Measurements from ENCODE around the gene SUSD6. TPM values are rescaled to one million over a fixed set of nuclear protein-coding genes. Genes with fewer than 3 reads are reported as not detected.

SUSD6 gene
- total and polyA plus RNA-seq, 2 donors from 2014 or later: 14.3 to 84.2 TPM

GRCh38 chr14:69692594-69692993 lies 81.2 kb downstream of the SUSD6 start:
- FAIRE-seq: no peak
- TF ChIP-seq CTCF (IDR thresholded peaks at IDR 0.05; ENCODE audit: borderline replicate concordance, extremely low read depth, insufficient read depth): no peak
- H3K36me3 ChIP-seq (ENCODE audit: control insufficient read depth in 2 of 3, insufficient read depth in 3 of 3, low read length in 3 of 3): no peaks in the 10 kb centered on the region
- H3K4me3 ChIP-seq (ENCODE audit: low read length in 3 of 3): no peak overlapping the region
- peak overlapping the region; percentile 43 to 59 for H3K27ac ChIP-seq (ENCODE audit: low read depth in 2 of 2, low read length in 2 of 2)
- peaks cover 10 to 53% (median 44%) of the 10 kb centered on the region in 3 donors for H3K4me1 ChIP-seq (ENCODE audit: control insufficient read depth in 2 of 3, insufficient read depth in 2 of 3, low read depth in 1 of 3, low read length in 3 of 3)
- no peak for DNase-seq
- H3K27me3 ChIP-seq (ENCODE audit: control insufficient read depth, insufficient read depth, low read length): no peaks in the 10 kb centered on the region
- no peaks in the 10 kb centered on the region for H3K9me3 ChIP-seq (ENCODE audit: control insufficient read depth in 2 of 3, insufficient read depth in 1 of 3, low read length in 3 of 3)
- intact Hi-C loops (cut with DNase I): no loop called here
- H3K9ac ChIP-seq (ENCODE audit: low read length in 3 of 3): no peak overlapping the region

GRCh38 chr14:69693145-69693544 lies 81.7 kb downstream of the SUSD6 start:
- TF ChIP-seq CTCF (IDR thresholded peaks at IDR 0.05; ENCODE audit: borderline replicate concordance, extremely low read depth, insufficient read depth): no peak

GRCh38 chr14:69693801-69694729 lies 82.7 kb downstream of the SUSD6 start:
- Histone ChIP-seq H3K9me3 (ENCODE audit: control insufficient read depth in 2 of 3, insufficient read depth in 1 of 3, low read length in 3 of 3) (no peaks in the 10 kb centered on the region), H3K4me1 (ENCODE audit: control insufficient read depth in 2 of 3, insufficient read depth in 2 of 3, low read depth in 1 of 3, low read length in 3 of 3) (peaks cover 10 to 57% (median 46%) of the 10 kb centered on the region in 3 donors), H3K4me3 (ENCODE audit: low read length in 3 of 3) (no peak overlapping the region), H3K36me3 (ENCODE audit: control insufficient read depth in 2 of 3, insufficient read depth in 3 of 3, low read length in 3 of 3) (no peaks in the 10 kb centered on the region), H3K27me3 (ENCODE audit: control insufficient read depth, insufficient read depth, low read length) (no peaks in the 10 kb centered on the region), H3K27ac (ENCODE audit: low read depth in 2 of 2, low read length in 2 of 2) (peak overlapping the region; percentile 68 to 89), H3K9ac (ENCODE audit: low read length in 3 of 3) (no peak overlapping the region)
- no peak for TF ChIP-seq CTCF (IDR thresholded peaks at IDR 0.05; ENCODE audit: borderline replicate concordance, extremely low read depth, insufficient read depth)
- intact Hi-C loops (cut with DNase I): no loop called here
- DNase-seq (peak in 4 of 5 donors; percentile 49 to 71 (median 67)), FAIRE-seq (no peak)

More at GRCh38 chr14:69693145-69693544, 81.7 kb downstream of the SUSD6 start:
- Histone ChIP-seq H3K4me3 (ENCODE audit: low read length in 3 of 3) (no peak overlapping the region), H3K9ac (ENCODE audit: low read length in 3 of 3) (no peak overlapping the region), H3K27me3 (ENCODE audit: control insufficient read depth, insufficient read depth, low read length) (no peaks in the 10 kb centered on the region), H3K27ac (ENCODE audit: low read depth in 2 of 2, low read length in 2 of 2) (peak overlapping the region; percentile 43 to 59), H3K9me3 (ENCODE audit: control insufficient read depth in 2 of 3, insufficient read depth in 1 of 3, low read length in 3 of 3) (no peaks in the 10 kb centered on the region), H3K4me1 (ENCODE audit: control insufficient read depth in 2 of 3, insufficient read depth in 2 of 3, low read depth in 1 of 3, low read length in 3 of 3) (peaks cover 10 to 53% (median 44%) of the 10 kb centered on the region in 3 donors), H3K36me3 (ENCODE audit: control insufficient read depth in 2 of 3, insufficient read depth in 3 of 3, low read length in 3 of 3) (no peaks in the 10 kb centered on the region)
- peak in 4 of 5 donors; percentile 58 to 92 (median 72) for DNase-seq
- intact Hi-C loops (cut with DNase I): no loop called here
- no peak for FAIRE-seq

Data from kidney (tissue), 14 donors.